Heart left ventricle (tissue), 13 donors: Measurements from ENCODE around the gene GRHPR.

Experiments used
- POLR2A ChIP-seq, 2 donors: fragments of 450-650 bp; IDR thresholded peaks; one replicate each; pipeline ENCODE4 v1.6.1; 2017; ENCODE audit warnings: antibody characterized with exemption in 2 of 2, mild to moderate bottlenecking in 2 of 2, moderate library complexity in 2 of 2
- TF ChIP-seq, protein P1 (sequence below), 12 donors: fragments of 200-600 bp; sonication (generic) in 4 of 12; IDR thresholded peaks; one replicate each; pipeline versions ENCODE4 v1.5.0 to v1.8.0; 2018 to 2022; ENCODE audit warnings: antibody characterized with exemption in 12 of 12, mild to moderate bottlenecking in 5 of 12
- donor health status: ischemic (EF 13 %, LVEDD 7.1; RV severe dilation, severe dysfunction).
- donor health status: DM: no; HTN: yes; CAD: no.
- donor health status: DM: no; HTN: no; CAD: no.
- donor health status: ischemic (EF 25% LVEDD 6.9; RV normal size, moderate dysfunction).
- donor health status: ischemic (EF 25% LVEDD 5.7; RV mildly dilated, moderate dysfunction).
- donor health status: ischemic (EF 35%, LVEDD 5.7; RV mildly dilated, moderate dysfunction).
- donor health status: nonischemic (EF 11% LVEDD 7.7; RV severe dilation, severe dysfunction).
- donor health status: DM: yes; HTN: yes; CAD: no.
- donor health status: PGD.
- donor health status: ischemic (EF 29% LVEDD 5.4; RV normal size, mild dysfunction).
- donor health status: nonischemic (EF 23%, LVEDD 6.1; RV moderate dilation, normal function).

DNA sequence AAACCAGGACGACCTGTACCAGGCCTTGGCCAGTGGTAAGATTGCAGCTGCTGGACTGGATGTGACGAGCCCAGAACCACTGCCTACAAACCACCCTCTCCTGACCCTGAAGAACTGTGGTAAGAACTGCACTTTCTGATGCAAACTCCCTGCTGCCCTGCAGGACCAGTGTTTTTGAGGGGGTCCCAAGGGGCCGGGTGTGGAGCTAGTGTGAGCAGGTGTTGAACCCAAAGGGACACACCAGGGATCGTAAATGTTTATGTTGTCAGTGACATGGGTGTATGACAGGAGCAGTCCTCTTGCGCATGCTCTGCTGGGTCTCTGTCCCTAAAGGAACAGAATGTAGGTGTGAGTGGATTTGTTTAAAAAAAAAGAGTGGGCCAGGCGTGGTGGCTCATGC is 9.5 kb downstream of the GRHPR start:
- TF ChIP-seq, protein P1, sequence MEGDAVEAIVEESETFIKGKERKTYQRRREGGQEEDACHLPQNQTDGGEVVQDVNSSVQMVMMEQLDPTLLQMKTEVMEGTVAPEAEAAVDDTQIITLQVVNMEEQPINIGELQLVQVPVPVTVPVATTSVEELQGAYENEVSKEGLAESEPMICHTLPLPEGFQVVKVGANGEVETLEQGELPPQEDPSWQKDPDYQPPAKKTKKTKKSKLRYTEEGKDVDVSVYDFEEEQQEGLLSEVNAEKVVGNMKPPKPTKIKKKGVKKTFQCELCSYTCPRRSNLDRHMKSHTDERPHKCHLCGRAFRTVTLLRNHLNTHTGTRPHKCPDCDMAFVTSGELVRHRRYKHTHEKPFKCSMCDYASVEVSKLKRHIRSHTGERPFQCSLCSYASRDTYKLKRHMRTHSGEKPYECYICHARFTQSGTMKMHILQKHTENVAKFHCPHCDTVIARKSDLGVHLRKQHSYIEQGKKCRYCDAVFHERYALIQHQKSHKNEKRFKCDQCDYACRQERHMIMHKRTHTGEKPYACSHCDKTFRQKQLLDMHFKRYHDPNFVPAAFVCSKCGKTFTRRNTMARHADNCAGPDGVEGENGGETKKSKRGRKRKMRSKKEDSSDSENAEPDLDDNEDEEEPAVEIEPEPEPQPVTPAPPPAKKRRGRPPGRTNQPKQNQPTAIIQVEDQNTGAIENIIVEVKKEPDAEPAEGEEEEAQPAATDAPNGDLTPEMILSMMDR (IDR thresholded peaks at IDR 0.05) = no peak
- no peak for TF ChIP-seq POLR2A (IDR thresholded peaks at IDR 0.05)
